ENCODE measurements around the gene PCSK4.

PCSK4 gene

GRCh38 chr19:1508507-1508856 lies 18.3 kb upstream of the PCSK4 start:
- H3K4me3 Mint-ChIP-seq = peak overlapping the region; percentile 55
- no peak for DNase-seq
- H3K9me3 Mint-ChIP-seq = peaks cover 4% of the 10 kb centered on the region
- no peak overlapping the region for H3K27ac Mint-ChIP-seq
- no peak for TF ChIP-seq CTCF (IDR thresholded peaks at IDR 0.05)
- H3K27me3 Mint-ChIP-seq (ENCODE audit: low read depth, poor library complexity) = peaks cover 65% of the 10 kb centered on the region
- peaks cover 22% of the 10 kb centered on the region for H3K4me1 Mint-ChIP-seq
- no peaks in the 10 kb centered on the region for H3K36me3 Mint-ChIP-seq (ENCODE audit: low read depth)

DNA sequence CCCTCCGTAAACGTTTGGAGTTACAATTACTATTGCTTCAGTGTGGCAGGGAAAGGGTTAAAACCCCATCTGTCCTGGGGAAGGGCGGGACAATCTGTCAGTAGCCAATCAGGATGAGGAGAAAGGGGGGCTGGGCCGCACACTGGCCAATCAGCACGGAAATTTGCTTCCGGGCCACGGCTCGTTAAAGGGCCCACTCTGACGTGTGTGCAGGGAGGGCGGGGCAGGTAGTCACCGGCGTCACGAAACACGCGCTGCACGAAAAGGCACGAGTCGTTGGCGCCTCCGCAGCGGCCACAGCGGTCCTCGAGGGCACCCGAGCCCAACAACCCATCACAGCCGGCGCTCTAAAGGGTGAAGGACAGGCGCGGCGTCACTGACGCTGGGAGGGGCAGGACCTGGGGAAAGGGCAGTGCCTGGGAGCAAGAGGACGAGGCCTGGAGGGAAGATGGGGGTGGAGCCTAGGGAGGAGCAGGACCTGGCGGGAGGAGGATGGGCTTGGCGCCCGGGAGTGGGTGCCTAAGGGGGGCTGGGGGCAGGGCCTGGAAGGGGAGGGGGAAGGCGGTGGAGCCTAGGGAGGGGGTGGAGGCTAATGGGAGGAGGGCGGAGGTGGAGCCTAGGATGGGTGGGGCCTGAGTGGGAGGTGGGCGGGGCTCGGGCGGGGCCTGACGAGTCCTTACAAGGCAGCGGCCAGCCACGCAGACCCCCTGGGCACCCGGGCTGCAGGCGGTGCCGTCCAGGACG lies 17.8 kb upstream of the PCSK4 start:
- H3K27ac Mint-ChIP-seq = peak overlapping the region; percentile 99
- H3K4me3 Mint-ChIP-seq = peak overlapping the region; percentile 86
- H3K4me1 Mint-ChIP-seq = peaks cover 23% of the 10 kb centered on the region
- peaks cover 4% of the 10 kb centered on the region for H3K9me3 Mint-ChIP-seq
- no peaks in the 10 kb centered on the region for H3K36me3 Mint-ChIP-seq (ENCODE audit: low read depth)
- peak; percentile 92 for DNase-seq
- H3K27me3 Mint-ChIP-seq (ENCODE audit: low read depth, poor library complexity) = peaks cover 71% of the 10 kb centered on the region
- TF ChIP-seq CTCF (IDR thresholded peaks at IDR 0.05) = no peak

DNA sequence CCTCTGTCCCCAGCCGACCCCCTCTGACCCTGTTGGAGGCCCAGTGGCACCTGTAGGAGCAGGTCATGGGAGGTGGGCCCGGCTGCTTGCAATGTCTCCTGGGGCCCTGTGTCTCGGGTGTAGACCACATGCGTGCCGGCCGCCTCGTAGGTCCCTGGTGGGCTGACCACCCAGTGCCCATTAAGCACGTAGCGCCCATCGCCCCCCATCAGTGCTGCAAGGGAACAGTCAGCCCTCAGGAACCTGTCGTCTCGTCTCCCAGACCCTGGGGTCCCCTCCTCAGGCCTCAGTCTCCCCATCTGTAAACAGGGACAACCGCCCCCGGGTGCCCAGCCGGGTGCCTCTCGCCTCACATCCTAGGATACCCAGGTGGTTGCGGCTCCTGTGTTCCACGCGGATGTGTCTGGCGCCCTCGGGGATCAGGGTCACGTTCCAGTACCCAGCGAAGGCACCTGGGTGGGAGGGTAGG lies 17.1 kb upstream of the PCSK4 start:
- H3K36me3 Mint-ChIP-seq (ENCODE audit: low read depth) = no peaks in the 10 kb centered on the region
- H3K4me3 Mint-ChIP-seq = no peak overlapping the region
- H3K27ac Mint-ChIP-seq = no peak overlapping the region
- H3K4me1 Mint-ChIP-seq = peaks cover 23% of the 10 kb centered on the region
- no peak for DNase-seq
- H3K9me3 Mint-ChIP-seq = peaks cover 4% of the 10 kb centered on the region
- H3K27me3 Mint-ChIP-seq (ENCODE audit: low read depth, poor library complexity) = peaks cover 72% of the 10 kb centered on the region
- TF ChIP-seq CTCF (IDR thresholded peaks at IDR 0.05) = no peak

- no peak overlapping the region for H3K27ac Mint-ChIP-seq
- H3K4me1 Mint-ChIP-seq = peaks cover 23% of the 10 kb centered on the region
- DNase-seq = no peak
- H3K9me3 Mint-ChIP-seq = peaks cover 4% of the 10 kb centered on the region
- peaks cover 72% of the 10 kb centered on the region for H3K27me3 Mint-ChIP-seq (ENCODE audit: low read depth, poor library complexity)
- H3K36me3 Mint-ChIP-seq (ENCODE audit: low read depth) = no peaks in the 10 kb centered on the region
- peak overlapping the region; percentile 19 for H3K4me3 Mint-ChIP-seq
- no peak for TF ChIP-seq CTCF (IDR thresholded peaks at IDR 0.05)
Measured at GRCh38 chr19:1505991-1506881, 16.1 kb upstream of the PCSK4 start.

- peaks cover 15% of the 10 kb centered on the region for H3K4me1 Mint-ChIP-seq
- H3K27ac Mint-ChIP-seq = no peak overlapping the region
- H3K36me3 Mint-ChIP-seq (ENCODE audit: low read depth) = no peaks in the 10 kb centered on the region
- peaks cover 8% of the 10 kb centered on the region for H3K9me3 Mint-ChIP-seq
- no peak for TF ChIP-seq CTCF (IDR thresholded peaks at IDR 0.05)
- no peak for DNase-seq
- H3K27me3 Mint-ChIP-seq (ENCODE audit: low read depth, poor library complexity) = peaks cover 66% of the 10 kb centered on the region
- H3K4me3 Mint-ChIP-seq = no peak overlapping the region
Measured at GRCh38 chr19:1505012-1505411, 14.9 kb upstream of the PCSK4 start.

All from nephron progenitor cell (in vitro differentiated cells).